SW 1271 (cell line): ENCODE measurements around the gene HDLBP.
"Not testable (repeated sequence)": the region's sequence is repeated elsewhere in the genome, so short reads cannot be mapped to it uniquely, and the experiment has no call there.

Experiments
- DNase-seq, 2 experiments: peaks; one replicate each; lab custom pipeline; 2025; lab: John Stamatoyannopoulos, UW

The HDLBP gene

DNA sequence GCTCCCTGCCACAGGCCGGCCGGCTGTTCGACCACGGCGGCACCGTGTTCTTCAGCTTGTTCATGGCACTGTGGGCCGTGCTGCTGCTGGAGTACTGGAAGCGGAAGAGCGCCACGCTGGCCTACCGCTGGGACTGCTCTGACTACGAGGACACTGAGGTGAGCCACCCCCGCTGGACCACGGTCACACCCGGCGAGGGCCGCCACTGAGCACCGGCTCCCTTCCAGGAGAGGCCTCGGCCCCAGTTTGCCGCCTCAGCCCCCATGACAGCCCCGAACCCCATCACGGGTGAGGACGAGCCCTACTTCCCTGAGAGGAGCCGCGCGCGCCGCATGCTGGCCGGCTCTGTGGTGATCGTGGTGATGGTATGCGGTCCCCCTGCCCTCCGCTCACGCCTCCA is 106.2 kb downstream of the HDLBP start:
- DNase-seq = no peak

GRCh38 chr2:241208058-241208457 is 107.4 kb downstream of the HDLBP start:
- DNase-seq = no peak

- no peak for DNase-seq
Observed at GRCh38 chr2:241207641-241208040, 107.8 kb downstream of the HDLBP start.

DNA sequence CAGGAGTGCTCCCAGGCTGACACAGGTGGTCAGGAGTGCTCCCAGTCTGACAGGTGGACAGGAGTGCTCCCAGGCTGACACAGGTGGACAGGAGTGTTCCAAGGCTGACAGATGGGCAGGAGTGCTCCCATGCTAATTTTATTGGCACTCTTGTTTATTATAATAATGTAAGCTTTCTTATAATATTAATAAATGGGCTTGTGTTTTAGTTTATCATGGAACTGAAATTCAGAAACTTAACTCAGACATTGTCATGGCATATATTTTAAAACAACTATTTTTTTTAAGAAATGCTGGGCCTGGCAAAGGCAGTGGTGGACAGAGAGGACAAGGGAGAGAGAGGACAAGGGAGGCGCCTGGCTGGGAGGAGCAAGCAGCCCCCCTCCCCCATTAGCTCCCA is 108.3 kb downstream of the HDLBP start:
- DNase-seq = no peak

DNA sequence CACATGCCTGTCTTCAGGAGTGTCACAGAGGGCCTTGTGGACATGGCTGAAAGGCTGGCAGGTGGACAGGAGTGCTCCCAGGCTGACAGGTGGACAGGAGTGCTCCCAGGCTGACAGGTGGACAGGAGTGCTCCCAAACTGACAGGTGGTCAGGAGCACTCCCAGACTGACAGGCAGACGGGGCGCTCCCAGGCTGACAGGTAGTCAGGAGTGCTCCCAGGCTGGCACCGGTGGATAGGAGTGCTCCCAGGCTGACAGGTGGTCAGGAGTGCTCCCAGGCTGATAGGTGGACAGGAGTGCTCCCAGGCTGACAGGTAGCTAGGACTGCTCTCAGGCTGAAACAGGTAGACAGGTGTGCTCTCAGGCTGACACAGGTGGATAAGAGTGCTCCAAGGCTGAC is 110.4 kb downstream of the HDLBP start:
- no peak for DNase-seq

- DNase-seq = no peak
Observed at GRCh38 chr2:241204490-241204889, 111.0 kb downstream of the HDLBP start.

GRCh38 chr2:241204010-241204384 is 111.5 kb downstream of the HDLBP start:
- DNase-seq = no peak

DNA sequence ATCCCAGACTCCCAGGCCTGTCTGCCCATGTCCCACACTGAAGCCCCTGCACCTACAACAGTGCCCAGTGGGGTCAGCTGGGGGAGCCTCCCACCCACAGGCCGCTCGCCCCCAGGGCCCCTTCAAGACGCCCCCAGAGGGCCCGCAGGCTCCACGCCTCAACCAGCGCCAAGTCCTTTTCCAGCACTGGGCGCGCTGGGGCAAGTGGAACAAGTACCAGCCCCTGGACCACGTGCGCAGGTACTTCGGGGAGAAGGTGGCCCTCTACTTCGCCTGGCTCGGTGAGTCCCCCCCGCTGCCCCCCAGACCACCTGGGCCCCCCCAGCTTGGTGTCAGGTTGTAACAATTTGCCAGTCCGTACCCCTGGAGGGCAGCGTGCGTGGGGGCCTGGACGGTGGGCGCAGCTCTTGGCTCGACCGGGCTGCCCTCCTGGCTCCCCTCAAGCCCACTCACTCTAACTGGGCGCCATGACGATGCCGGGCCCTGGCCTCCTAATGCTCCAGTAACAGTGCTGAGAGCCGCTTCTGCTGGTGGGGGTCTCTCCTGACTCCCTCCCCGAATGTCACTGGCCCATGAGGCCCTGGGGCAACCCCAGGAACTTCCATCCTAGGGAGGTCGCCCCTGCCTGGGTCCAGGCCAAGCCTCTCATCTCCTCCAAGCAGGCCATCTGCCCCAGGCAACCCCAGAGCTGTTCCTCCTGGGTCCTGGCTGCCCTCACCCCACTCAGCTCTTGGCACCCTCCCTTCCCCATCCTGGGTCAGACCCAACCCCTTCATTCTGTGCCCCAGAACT is 112.1 kb downstream of the HDLBP start:
- DNase-seq = no peak

DNA sequence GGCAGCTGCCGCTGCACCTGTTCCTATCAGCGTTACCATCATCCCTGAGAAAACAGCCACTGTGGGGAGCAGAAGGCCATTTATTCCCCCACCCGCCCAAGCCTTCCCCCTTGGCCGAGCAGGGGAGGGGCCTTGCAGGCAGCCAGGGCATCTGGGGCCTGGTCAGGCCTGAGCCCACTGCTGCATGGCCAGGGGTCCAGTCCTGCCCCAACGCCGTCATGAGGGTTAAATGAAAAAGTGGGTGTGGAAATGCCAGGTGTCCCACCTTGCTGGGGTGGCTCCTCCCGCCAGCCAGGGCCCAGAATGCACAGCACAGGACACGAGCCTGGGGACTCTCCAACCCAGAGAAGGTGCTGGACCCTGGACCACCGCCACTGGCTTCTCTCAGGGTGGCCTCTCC is 112.8 kb downstream of the HDLBP start:
- DNase-seq = no peak

DNA sequence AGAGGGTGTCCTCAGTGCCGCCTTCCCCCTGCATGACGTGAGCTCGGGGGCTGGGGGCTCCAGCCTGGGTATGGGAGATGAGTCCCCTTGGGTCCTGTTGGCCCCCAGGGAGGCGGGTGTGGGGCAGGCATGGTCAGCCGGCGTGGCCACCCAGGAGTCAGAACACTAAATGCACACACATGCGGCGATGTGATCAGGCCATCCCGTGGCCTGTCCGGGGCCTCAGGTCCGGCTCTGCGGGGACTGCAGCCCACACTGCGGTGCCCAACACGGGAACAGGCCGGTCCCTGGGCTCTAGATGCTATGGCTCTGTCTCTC is 113.2 kb downstream of the HDLBP start:
- no peak for DNase-seq

- DNase-seq = no peak
Observed at GRCh38 chr2:241201445-241202267, 113.8 kb downstream of the HDLBP start.

- DNase-seq = no peak
Observed at GRCh38 chr2:241200822-241201395, 114.6 kb downstream of the HDLBP start.

DNA sequence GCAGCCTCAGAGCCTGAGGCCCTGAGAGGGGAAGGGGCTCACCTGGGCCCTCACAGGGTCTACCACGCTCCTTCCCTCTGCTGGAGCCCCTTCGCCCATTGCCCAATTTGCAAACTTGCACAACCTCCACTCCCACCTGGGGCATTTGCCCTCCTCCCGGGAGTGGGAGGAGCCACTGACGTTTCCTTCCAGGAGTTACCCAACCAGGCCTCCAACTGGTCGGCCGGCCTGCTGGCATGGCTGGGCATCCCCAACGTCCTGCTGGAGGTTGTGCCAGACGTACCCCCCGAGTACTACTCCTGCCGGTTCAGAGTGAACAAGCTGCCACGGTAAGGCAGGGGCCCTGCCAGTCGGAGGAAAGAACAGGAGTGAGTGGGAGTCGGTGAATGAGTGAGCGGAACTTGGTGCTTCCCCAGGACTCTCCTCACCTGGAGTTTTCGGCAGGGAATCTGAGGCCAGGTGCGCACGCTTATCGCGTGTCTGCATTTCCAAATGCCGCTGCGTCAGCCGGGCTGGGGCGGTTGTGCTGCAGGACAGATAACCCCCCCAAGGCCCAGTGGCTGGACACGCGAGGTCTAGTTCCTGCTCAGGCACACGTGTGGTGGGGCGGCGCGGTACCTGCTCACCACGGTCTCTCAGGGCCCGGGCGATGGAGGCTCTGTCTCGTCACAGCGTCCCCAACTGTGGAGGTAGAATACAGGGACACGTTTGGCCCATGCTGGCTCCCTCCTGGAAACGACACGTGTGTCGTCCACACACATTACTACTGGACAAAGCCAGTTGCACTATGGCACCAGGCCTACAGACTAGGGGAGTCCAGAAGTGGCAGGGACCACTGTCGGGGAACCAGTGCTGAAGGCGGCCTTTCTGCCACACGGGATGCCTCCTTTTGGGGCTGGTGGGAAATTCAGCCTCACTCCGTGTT is 115.3 kb downstream of the HDLBP start:
- DNase-seq = no peak

DNA sequence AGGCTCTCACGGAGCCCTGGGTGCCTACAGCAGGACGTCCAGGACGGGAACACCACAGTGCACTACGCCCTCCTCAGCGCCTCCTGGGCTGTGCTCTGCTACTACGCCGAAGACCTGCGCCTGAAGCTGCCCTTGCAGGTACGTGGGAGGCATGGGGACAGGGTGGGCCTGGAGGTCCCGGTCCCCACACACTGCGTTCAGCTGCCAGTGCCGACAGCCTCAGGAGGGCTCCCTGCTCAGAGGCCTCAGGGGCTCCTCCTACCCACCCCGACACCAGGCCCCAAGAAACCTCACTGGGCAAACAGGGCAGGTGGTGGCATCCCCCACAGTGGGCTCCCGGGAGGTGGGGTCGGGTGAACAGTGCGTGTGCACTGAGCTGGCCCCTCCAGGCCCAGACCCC is 116.2 kb downstream of the HDLBP start:
- no peak for DNase-seq

DNA sequence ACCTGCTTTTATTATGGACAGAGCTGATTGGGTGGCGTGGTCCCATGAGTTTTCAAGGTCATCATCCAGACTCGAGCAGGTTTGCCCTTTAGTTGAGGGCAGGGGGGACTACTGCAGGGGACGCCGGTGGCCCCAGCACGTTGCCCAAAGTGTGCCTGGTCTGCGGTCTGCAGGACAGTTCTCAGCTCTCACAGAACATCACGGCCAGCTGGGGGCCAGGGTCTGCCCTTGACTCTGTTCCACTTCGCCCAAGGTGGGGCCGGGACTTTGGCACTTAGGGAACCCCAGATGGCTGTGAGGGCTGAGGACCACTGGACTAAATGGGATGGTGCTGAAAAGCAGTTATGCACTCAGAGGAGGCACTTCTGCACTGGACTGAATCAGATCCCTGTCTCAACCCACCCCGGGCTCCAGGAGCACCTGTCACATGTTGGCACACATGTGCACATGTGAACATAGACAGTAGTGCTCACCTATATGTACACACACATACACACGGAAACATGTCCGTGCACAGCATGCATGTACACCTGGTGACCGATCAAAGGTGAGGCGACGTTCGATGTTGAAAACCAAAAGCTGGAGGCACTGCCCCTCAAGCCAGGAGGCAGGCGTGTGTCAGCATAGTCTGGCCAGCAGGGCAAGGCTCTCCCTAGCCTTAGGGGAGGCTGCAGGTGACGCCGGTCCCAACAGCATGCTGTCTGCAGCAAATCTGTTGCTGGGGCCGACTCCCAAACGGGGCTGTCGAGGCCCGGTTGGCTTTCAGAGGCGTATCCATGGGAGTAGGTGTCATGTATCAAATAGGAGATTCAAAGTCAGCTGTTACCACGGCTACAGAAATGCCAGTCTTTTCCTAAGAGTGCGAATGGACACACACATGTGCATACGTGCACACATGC is 116.8 kb downstream of the HDLBP start:
- DNase-seq = no peak

GRCh38 chr2:241197947-241198346 is 117.5 kb downstream of the HDLBP start:
- DNase-seq = no peak

DNA sequence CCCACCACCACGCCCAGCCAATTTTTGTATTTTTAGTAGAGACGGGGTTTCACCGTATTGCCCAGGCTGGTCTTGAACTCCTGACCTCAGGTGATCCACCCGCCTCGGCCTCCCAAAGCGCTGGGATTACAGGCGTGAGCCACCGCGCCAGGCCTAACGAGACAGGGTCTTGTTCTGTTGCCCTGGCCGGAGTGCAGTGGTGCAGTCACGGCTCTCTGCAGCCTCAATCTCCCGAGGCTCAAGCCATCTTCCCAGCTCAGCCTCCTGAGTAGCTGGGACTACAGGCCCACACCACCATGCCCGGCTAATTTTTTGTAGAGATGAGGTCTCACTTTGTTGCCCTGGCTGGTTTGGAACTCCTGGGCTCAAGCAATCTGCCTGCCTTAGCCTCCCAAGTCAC is 118.2 kb downstream of the HDLBP start:
- DNase-seq = not testable (repeated sequence)

DNA sequence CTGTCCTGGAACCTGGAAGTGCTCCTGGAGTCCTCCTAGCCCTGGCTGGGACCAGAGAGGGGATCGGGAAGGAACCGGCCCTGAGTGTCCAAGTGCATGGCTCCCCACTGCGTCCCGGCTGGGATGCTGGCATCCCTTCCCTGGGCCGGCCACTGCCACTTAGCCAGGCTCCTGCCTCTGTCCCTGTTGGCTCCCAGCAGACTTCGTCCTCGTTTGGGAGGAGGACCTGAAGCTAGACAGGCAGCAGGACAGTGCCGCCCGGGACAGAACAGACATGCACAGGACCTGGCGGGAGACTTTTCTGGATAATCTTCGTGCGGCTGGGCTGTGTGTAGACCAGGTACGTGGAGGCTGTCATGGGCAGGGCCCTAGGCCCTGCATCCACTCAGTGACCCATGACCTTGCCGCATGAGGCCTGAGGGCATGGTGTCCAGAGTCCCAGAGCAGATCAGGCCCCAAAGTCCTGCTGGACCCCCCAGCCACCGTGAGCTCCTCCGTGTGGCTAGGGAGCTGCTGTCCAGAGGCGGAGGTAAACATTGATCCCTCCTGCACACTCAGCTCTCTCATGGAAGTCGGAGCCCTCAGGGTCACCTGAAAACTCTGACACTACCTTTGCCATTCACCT is 119.9 kb downstream of the HDLBP start:
- DNase-seq = no peak

- DNase-seq = no peak
Observed at GRCh38 chr2:241194811-241195210, 120.7 kb downstream of the HDLBP start.

GRCh38 chr2:241193271-241193670 is 122.2 kb downstream of the HDLBP start:
- DNase-seq = no peak

- no peak for DNase-seq
Observed at GRCh38 chr2:241191081-241191480, 124.4 kb downstream of the HDLBP start.
